IPS DF 4.7 (cell line): ENCODE data around the gene CT45A2.
"Not testable (repeated sequence)": the region's sequence is repeated elsewhere in the genome, so short reads cannot be mapped to it uniquely, and the experiment has no call there.

Experiments used
- DNase-seq: peaks from one replicate; pipeline ENCODE4 v3.0.0-alpha.2; 2013; ENCODE audit warnings: low spot score; ENCODE audit errors: extremely low read depth

Gene CT45A2

GRCh38 chrX:135819912-135820311 is at the start of gene CT45A2:
Gene CT45A2 (minus strand): TSS chrX:135820012. CDS start chrX:135816265, 3,747 bp downstream.
- not testable (repeated sequence) for DNase-seq

- not testable (repeated sequence) for DNase-seq
Observed at GRCh38 chrX:135854438-135854837, 34.6 kb upstream of the CT45A2 start, which contains the start of gene CT45A8. Gene CT45A8 (minus strand): TSS chrX:135854538. CDS start chrX:135850783, 3,755 bp downstream.

DNA sequence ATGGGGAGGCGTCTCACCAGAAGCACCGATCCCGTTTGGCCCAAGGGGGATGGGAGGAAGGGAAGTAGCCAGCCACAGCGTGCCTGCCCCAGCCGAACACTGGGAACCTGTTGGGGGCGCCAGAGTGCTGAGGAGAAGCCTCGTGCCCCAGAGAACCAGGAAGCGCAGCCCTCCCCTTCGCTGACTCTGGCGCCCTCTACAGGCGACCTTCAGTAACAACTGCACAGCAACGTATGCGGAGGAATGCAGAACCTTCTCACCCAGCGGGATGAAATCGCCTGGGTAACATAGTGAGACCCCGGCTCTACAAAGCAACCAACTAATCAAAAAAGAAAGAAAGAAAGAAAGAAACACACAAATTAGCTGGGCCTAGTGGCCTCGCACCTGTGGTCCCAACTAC is 17.4 kb upstream of the CT45A2 start, which contains the start of gene CT45A7:
TSS of gene CT45A7 (minus strand) at position 101 of the 400 bp plus-strand sequence. CDS start 3,747 bp downstream, outside the sequence.
- DNase-seq, result not testable (repeated sequence)

- not testable (repeated sequence) for DNase-seq
Observed at GRCh38 chrX:135802687-135803086, 17.1 kb downstream of the CT45A2 start, which contains the start of gene CT45A6. Gene CT45A6 (minus strand): TSS chrX:135802787. CDS start chrX:135798993, 3,794 bp downstream.

DNA sequence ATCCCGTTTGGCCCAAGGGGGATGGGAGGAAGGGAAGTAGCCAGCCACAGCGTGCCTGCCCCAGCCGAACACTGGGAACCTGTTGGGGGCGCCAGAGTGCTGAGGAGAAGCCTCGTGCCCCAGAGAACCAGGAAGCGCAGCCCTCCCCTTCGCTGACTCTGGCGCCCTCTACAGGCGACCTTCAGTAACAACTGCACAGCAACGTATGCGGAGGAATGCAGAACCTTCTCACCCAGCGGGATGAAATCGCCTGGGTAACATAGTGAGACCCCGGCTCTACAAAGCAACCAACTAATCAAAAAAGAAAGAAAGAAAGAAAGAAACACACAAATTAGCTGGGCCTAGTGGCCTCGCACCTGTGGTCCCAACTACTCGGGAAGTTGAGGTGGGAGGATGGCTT is 34.4 kb downstream of the CT45A2 start, which contains the start of gene CT45A5:
TSS of gene CT45A5 (minus strand) at position 101 of the 400 bp plus-strand sequence. CDS start 3,774 bp downstream, outside the sequence.
- not testable (repeated sequence) for DNase-seq

DNA sequence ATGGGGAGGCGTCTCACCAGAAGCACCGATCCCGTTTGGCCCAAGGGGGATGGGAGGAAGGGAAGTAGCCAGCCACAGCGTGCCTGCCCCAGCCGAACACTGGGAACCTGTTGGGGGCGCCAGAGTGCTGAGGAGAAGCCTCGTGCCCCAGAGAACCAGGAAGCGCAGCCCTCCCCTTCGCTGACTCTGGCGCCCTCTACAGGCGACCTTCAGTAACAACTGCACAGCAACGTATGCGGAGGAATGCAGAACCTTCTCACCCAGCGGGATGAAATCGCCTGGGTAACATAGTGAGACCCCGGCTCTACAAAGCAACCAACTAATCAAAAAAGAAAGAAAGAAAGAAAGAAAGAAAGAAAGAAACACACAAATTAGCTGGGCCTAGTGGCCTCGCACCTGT is 51.7 kb downstream of the CT45A2 start, which contains the start of gene CT45A3:
TSS of gene CT45A3 (minus strand) at position 101 of the 400 bp plus-strand sequence. CDS start 3,747 bp downstream, outside the sequence.
- DNase-seq, result not testable (repeated sequence)
